T-helper 1 cell (primary cell): ENCODE results near the gene CLSTN2.

Experiments
- DNase-seq, 5 donors: peaks; one replicate each; pipeline ENCODE4 v3.0.0-alpha.2; 2012 to 2020

Gene CLSTN2

GRCh38 chr3:140246578-140246977 lies 311.6 kb downstream of the CLSTN2 start:
- no peak for DNase-seq

- DNase-seq = no peak
Measured at GRCh38 chr3:140247775-140248174, 312.8 kb downstream of the CLSTN2 start.

- no peak for DNase-seq
Measured at GRCh38 chr3:140249188-140249587, 314.2 kb downstream of the CLSTN2 start.

GRCh38 chr3:140250010-140250855 lies 315.2 kb downstream of the CLSTN2 start:
- no peak for DNase-seq

- DNase-seq = no peak
Measured at GRCh38 chr3:140250945-140251344, 316.0 kb downstream of the CLSTN2 start.

GRCh38 chr3:140251678-140252077 lies 316.7 kb downstream of the CLSTN2 start:
- no peak for DNase-seq

- DNase-seq = no peak
Measured at GRCh38 chr3:140252812-140253656, 318.0 kb downstream of the CLSTN2 start.

GRCh38 chr3:140258222-140258724 lies 323.3 kb downstream of the CLSTN2 start:
- no peak for DNase-seq

GRCh38 chr3:140265302-140265701 lies 330.3 kb downstream of the CLSTN2 start:
- DNase-seq = no peak

GRCh38 chr3:140268103-140268502 lies 333.1 kb downstream of the CLSTN2 start:
- no peak for DNase-seq

- DNase-seq = no peak
Measured at GRCh38 chr3:140268610-140269009, 333.6 kb downstream of the CLSTN2 start.

- DNase-seq = no peak
Measured at GRCh38 chr3:140270329-140270728, 335.3 kb downstream of the CLSTN2 start.

- no peak for DNase-seq
Measured at GRCh38 chr3:140273542-140274195, 338.7 kb downstream of the CLSTN2 start.

- DNase-seq = no peak
Measured at GRCh38 chr3:140274429-140274828, 339.4 kb downstream of the CLSTN2 start.

GRCh38 chr3:140276703-140277102 lies 341.7 kb downstream of the CLSTN2 start:
- DNase-seq = no peak

GRCh38 chr3:140277886-140278285 lies 342.9 kb downstream of the CLSTN2 start:
- DNase-seq = no peak

GRCh38 chr3:140284372-140284771 lies 349.4 kb downstream of the CLSTN2 start:
- no peak for DNase-seq

- no peak for DNase-seq
Measured at GRCh38 chr3:140285380-140285779, 350.4 kb downstream of the CLSTN2 start.

GRCh38 chr3:140288595-140288994 lies 353.6 kb downstream of the CLSTN2 start:
- no peak for DNase-seq

GRCh38 chr3:140290105-140290504 lies 355.1 kb downstream of the CLSTN2 start:
- no peak for DNase-seq

- no peak for DNase-seq
Measured at GRCh38 chr3:140292170-140292569, 357.2 kb downstream of the CLSTN2 start.

GRCh38 chr3:140292684-140293083 lies 357.7 kb downstream of the CLSTN2 start:
- no peak for DNase-seq

- no peak for DNase-seq
Measured at GRCh38 chr3:140294058-140294457, 359.1 kb downstream of the CLSTN2 start.
